Retinal pigment epithelial cell (primary cell): ENCODE measurements around the gene PI4KA.

ENCODE experiments used
- DNase-seq: peaks from one replicate; pipeline ENCODE4 v3.0.0-alpha.2; 2010; ENCODE audit warnings: low read depth
- H3K4me3 ChIP-seq: 2 replicates; pipeline ENCODE4 v1.5.1; 2011; ENCODE audit warnings: mild to moderate bottlenecking, low read length, control low read depth, moderate library complexity
- CTCF ChIP-seq: conservative IDR thresholded peaks from 2 replicates; pipeline ENCODE4 v1.5.1; 2011; ENCODE audit warnings: low read depth, low read length, control low read depth, inconsistent platforms

Gene PI4KA

GRCh38 chr22:20802922-20803553, 55.6 kb downstream of the PI4KA start:
- H3K4me3 ChIP-seq, result no peak overlapping the region
- TF ChIP-seq CTCF, result no peak
- no peak for DNase-seq

GRCh38 chr22:20802452-20802851, 56.2 kb downstream of the PI4KA start:
- DNase-seq, result no peak
- no peak overlapping the region for H3K4me3 ChIP-seq
- no peak for TF ChIP-seq CTCF

GRCh38 chr22:20799449-20799848, 59.2 kb downstream of the PI4KA start:
- H3K4me3 ChIP-seq, result no peak overlapping the region
- no peak for DNase-seq
- no peak for TF ChIP-seq CTCF

- no peak for TF ChIP-seq CTCF
- H3K4me3 ChIP-seq, result no peak overlapping the region
- DNase-seq, result no peak
Measured at GRCh38 chr22:20798974-20799373, 59.6 kb downstream of the PI4KA start.

GRCh38 chr22:20798218-20798617, 60.4 kb downstream of the PI4KA start:
- no peak for DNase-seq
- no peak overlapping the region for H3K4me3 ChIP-seq
- no peak for TF ChIP-seq CTCF

GRCh38 chr22:20796731-20797130, 61.9 kb downstream of the PI4KA start:
- no peak overlapping the region for H3K4me3 ChIP-seq
- DNase-seq, result no peak
- no peak for TF ChIP-seq CTCF

GRCh38 chr22:20794650-20795413, 63.8 kb downstream of the PI4KA start:
- no peak for TF ChIP-seq CTCF
- no peak overlapping the region for H3K4me3 ChIP-seq
- no peak for DNase-seq
